K562 (cell line): Measurements from ENCODE around the gene RAB7A. TPM values are rescaled to one million over a fixed set of nuclear protein-coding genes. Genes with fewer than 3 reads are reported as not detected.
A peak's percentile ranks its signal among the peaks of the same experiment; 100 is the strongest.

Experiments used
- ATAC-seq: fragments of 200-7000 bp; cut with Tn5 transposase; 3 replicates; pipeline ENCODE4 v1.9.1; 2020; ENCODE audit warnings: moderate library complexity
- BruUV-seq: library from RNA; stranded (reverse); fragments of 400-500 nt; replicated peaks from 2 replicates; lab custom pipeline; 2021; lab: Mats Ljungman, UMichigan
- CTCF ChIA-PET: fragments of 300-600 bp; formaldehyde crosslinking; extraction: SDS; loops from one replicate; lab custom pipeline; 2021; ENCODE audit warnings: low intra/inter-chr PET ratio; lab: Yijun Ruan, JAX
- POLR2A ChIA-PET: fragments of 300-600, 350-650 bp; sonication (Branson Sonifier 250); formaldehyde crosslinking; extraction: SDS; loops from one replicate; lab custom pipeline; 2021; ENCODE audit warnings: antibody characterized with exemption, inconsistent platforms; lab: Yijun Ruan, JAX
- DNase-seq, 4 experiments: peaks; one replicate each; pipeline versions ENCODE4 v3.0.0 to v3.0.0-alpha.2; 2011 to 2018; ENCODE audit warnings: low spot score in 3 of 4, mixed read lengths in 3 of 4; ENCODE audit errors: extremely low read depth in 1 of 4
- FAIRE-seq: peaks from 2 replicates; lab custom pipeline; 2011; peaks lifted over from hg19 to GRCh38; lab: Jason Lieb, UNC
- H2AFZ ChIP-seq: 2 replicates; pipeline ENCODE4 v1.6.0; 2011; ENCODE audit warnings: low read depth, low read length, control low read depth, inconsistent platforms
- H3K27ac ChIP-seq: fragments of 200-600 bp; 3 replicates; pipeline ENCODE4 v1.8.0; 2011; ENCODE audit warnings: low read depth, mild to moderate bottlenecking, control low read depth, inconsistent platforms, low read length, moderate library complexity, mixed read lengths; ENCODE audit errors: extremely low read depth
- H3K27me3 ChIP-seq, 2 experiments: fragments of 300-600 bp in 1 of 2; 2 replicates in 1 of 2; 3 replicates in 1 of 2; pipeline versions ENCODE4 v1.6.0 to v1.8.0; 2011; ENCODE audit warnings: inconsistent platforms in 2 of 2, low read length in 2 of 2, mild to moderate bottlenecking in 1 of 2, mixed read lengths in 1 of 2, moderate library complexity in 1 of 2; ENCODE audit not compliant: control insufficient read depth in 2 of 2, insufficient read depth in 2 of 2
- H3K36me3 ChIP-seq: fragments of 300-600 bp; 3 replicates; pipeline ENCODE4 v1.8.0; 2011; ENCODE audit warnings: mild to moderate bottlenecking, low read length, inconsistent platforms; ENCODE audit not compliant: control insufficient read depth, insufficient read depth
- H3K4me1 ChIP-seq, 2 experiments: fragments of 200-600 bp in 1 of 2; replicated peaks in 1 of 2; 2 replicates in 1 of 2; 3 replicates in 1 of 2; pipeline versions ENCODE4 v1.5.1 to v1.8.0; 2011; ENCODE audit warnings: inconsistent platforms in 2 of 2, low read length in 2 of 2, mild to moderate bottlenecking in 1 of 2, mixed read lengths in 1 of 2, moderate library complexity in 1 of 2; ENCODE audit not compliant: control insufficient read depth in 2 of 2, insufficient read depth in 2 of 2
- H3K4me2 ChIP-seq: 2 replicates; pipeline ENCODE4 v1.6.1; 2011; ENCODE audit warnings: low read length, control low read depth, inconsistent platforms, mixed read lengths; ENCODE audit not compliant: insufficient read depth
- H3K4me3 ChIP-seq: fragments of 200-600 bp; sonication (generic), shearing (Covaris generic); 2 replicates; pipeline ENCODE4 v1.5.1; 2016; ENCODE audit warnings: control low read depth, inconsistent platforms
- H3K79me2 ChIP-seq: fragments of 200-600 bp; 3 replicates; pipeline ENCODE4 v1.8.0; 2011; ENCODE audit warnings: low read length, inconsistent platforms; ENCODE audit not compliant: control insufficient read depth, insufficient read depth
- H3K9ac ChIP-seq, 2 experiments: 2 replicates each; pipeline versions ENCODE4 v1.6.0 to v1.6.1; 2011; ENCODE audit warnings: low read depth in 2 of 2, low read length in 2 of 2, control low read depth in 1 of 2, inconsistent platforms in 1 of 2, mild to moderate bottlenecking in 1 of 2, mixed read lengths in 1 of 2; ENCODE audit not compliant: insufficient read depth in 1 of 2
- H3K9me1 ChIP-seq: one replicate; pipeline ENCODE4 v1.6.0; 2011; ENCODE audit warnings: inconsistent platforms, mild to moderate bottlenecking, low read length, moderate library complexity; ENCODE audit not compliant: control insufficient read depth, insufficient read depth
- H3K9me3 ChIP-seq: replicated peaks from 2 replicates; pipeline ENCODE4 v1.5.1; 2011; ENCODE audit warnings: low read depth, low read length, inconsistent platforms; ENCODE audit not compliant: control insufficient read depth, insufficient read depth
- H4K20me1 ChIP-seq: replicated peaks from 2 replicates; pipeline ENCODE4 v1.6.1; 2011; ENCODE audit warnings: low read length, inconsistent platforms, mixed read lengths; ENCODE audit not compliant: control insufficient read depth, insufficient read depth
- ARNT ChIP-seq, 2 experiments: fragments of 450-650 bp; IDR thresholded peaks; 2 replicates each; pipeline ENCODE4 v1.6.1; 2016; ENCODE audit warnings: mild to moderate bottlenecking in 1 of 2
- CBX1 ChIP-seq: sonication (generic); IDR thresholded peaks from 2 replicates; pipeline ENCODE4 v1.6.1; 2016; ENCODE audit warnings: antibody characterized with exemption, low read depth, mild to moderate bottlenecking
- MITF ChIP-seq: IDR thresholded peaks from 2 replicates; pipeline ENCODE4 v1.6.1; 2014; ENCODE audit warnings: antibody characterized with exemption
- RBFOX2 ChIP-seq: fragments of 200-400 bp; formaldehyde crosslinking; IDR thresholded peaks from 2 replicates; pipeline ENCODE4 v1.6.1; 2017; ENCODE audit warnings: low read depth, mild to moderate bottlenecking, low read length, moderate library complexity
- TCF15 ChIP-seq: fragments of 250-450 bp; sonication (Bioruptor Pico); IDR thresholded peaks from 2 replicates; pipeline ENCODE4 v1.8.0; 2022; ENCODE audit warnings: moderate library complexity, mild to moderate bottlenecking, inconsistent platforms
- THAP12 ChIP-seq: fragments of 250-450 bp; sonication (Bioruptor Pico); IDR thresholded peaks from 2 replicates; pipeline ENCODE4 v1.9.0; 2021; ENCODE audit warnings: mild to moderate bottlenecking, inconsistent platforms
- TRIM24 ChIP-seq, 2 experiments: fragments of 450-650 bp; IDR thresholded peaks; 2 replicates each; pipeline ENCODE4 v1.6.1; 2016
- TRIM28 ChIP-seq: fragments of 450-650 bp; IDR thresholded peaks from 2 replicates; pipeline ENCODE4 v1.6.1; 2017
- XRCC3 ChIP-seq: fragments of 450-650 bp; IDR thresholded peaks from 2 replicates; pipeline ENCODE4 v1.6.1; 2017; ENCODE audit warnings: mild to moderate bottlenecking, moderate library complexity
- ZNF232 ChIP-seq: sonication (generic); formaldehyde crosslinking; IDR thresholded peaks from 2 replicates; pipeline ENCODE4 v1.8.0; 2022; ENCODE audit warnings: mild to moderate bottlenecking, missing genetic modification reagents
- ZNF263 ChIP-seq: sonication (generic); formaldehyde crosslinking; IDR thresholded peaks from 2 replicates; pipeline ENCODE4 v1.8.0; 2022; ENCODE audit warnings: mild to moderate bottlenecking, missing genetic modification reagents, borderline replicate concordance
- WGBS: fragments of 100-300 bp; shearing (Covaris generic); methylation state at CpG from one replicate; pipeline ENCODE4 v1.1.6; 2016; ENCODE audit warnings: low coverage, mixed read lengths; ENCODE audit not compliant: insufficient coverage; ENCODE audit errors: missing lambda C conversion rate; 5-methylcytosine and 5-hydroxymethylcytosine counted together
- in situ Hi-C: fragments of 300-500 bp; cut with MboI; formaldehyde crosslinking; loops from 4 replicates; pipeline ENCODE4 v1.15.0; 2018; ENCODE audit warnings: inconsistent platforms, mixed read lengths
- intact Hi-C: fragments of 100-400 bp; cut with micrococcal nuclease; formaldehyde crosslinking; loops from 2 replicates; pipeline ENCODE4 v1.14.2; 2022
- polyA plus RNA-seq, 8 experiments: library from polyadenylated mRNA; depleted of rRNA in 4 of 8; stranded (reverse) in 5 of 8; unstranded in 3 of 8; fragments of >200 nt; fragmentation: Nextera tagmentation in 2 of 8; fragmentation: Illumina TruSeq in 1 of 8; extraction: Ambion mirVana in 2 of 8; extraction: Trizol in 1 of 8; gene quantifications; 2 replicates each; pipeline versions ENCODE4 v1.2.1 to v1.2.3, GENCODE V29; 2011 to 2014; ENCODE audit warnings: inconsistent platforms in 1 of 8, missing spikeins in 1 of 8
- total RNA-seq, 7 experiments: library from RNA; depleted of rRNA in 6 of 7; stranded (reverse); fragments of >200 nt in 6 of 7; fragmentation: Illumina TruSeq in 2 of 7; extraction: Trizol in 2 of 7; gene quantifications; 2 replicates each; pipeline versions ENCODE4 v1.2.1 to v1.2.3, GENCODE V29; 2011 to 2021; ENCODE audit warnings: low replicate concordance in 1 of 7
- TF ChIP-seq, protein P1 (sequence below): fragments of 150-350 bp; IDR thresholded peaks from 2 replicates; pipeline ENCODE4 v1.6.1; 2014; ENCODE audit warnings: low read depth, mild to moderate bottlenecking, low read length, borderline replicate concordance

Gene RAB7A
- total and polyA plus RNA-seq, 9 of the 15 experiments (the other 6 are each of a cell fraction or from before 2014, with no cell fraction given): 30.9 to 204 (median 72.8) TPM

GRCh38 chr3:128853826-128854225 is 127.8 kb downstream of the RAB7A start (continued):
- TF ChIP-seq THAP12 (CRISPR knock-in tag) (no peak), MITF (no peak), TCF15 (CRISPR knock-in tag) (no peak), ZNF232 (CRISPR knock-in tag) (no peak)

DNA sequence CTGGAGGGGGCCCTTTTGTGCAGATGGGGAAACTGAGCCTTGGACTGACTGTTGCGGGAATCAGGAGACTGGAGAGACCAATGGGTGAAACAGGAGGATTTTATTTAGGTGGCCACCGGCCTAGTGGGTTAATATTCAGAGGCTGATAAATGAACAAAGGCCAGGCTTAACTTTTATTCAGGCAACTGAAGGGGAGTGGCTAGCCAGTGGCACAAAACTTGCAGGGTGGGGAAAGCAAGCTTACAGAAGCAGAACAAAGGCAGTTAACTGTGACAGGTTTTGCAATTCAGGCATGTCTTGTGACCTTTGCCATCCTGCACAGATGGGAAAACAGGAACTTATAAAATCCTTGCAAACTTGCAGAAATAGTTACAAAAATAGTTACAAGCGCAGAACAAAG is 128.5 kb downstream of the RAB7A start:
- H3K27ac ChIP-seq: no peak overlapping the region
- ChIA-PET POLR2A (interaction anchor here (0.5 kb wide), 1 partner anchor 9 kb away, joined by 3 read pairs; no protein-coding TSS in a partner anchor), CTCF (no interaction called here)
- H3K4me1 ChIP-seq: peaks cover 0 to 6% of the 10 kb centered on the region in 2 experiments; a peak in 3 of 5 replicates
- no peak for DNase-seq
- peaks cover 16% of the 10 kb centered on the region for H3K9me3 ChIP-seq
- no peaks in the 10 kb centered on the region for H3K36me3 ChIP-seq
- no TSS peak for BruUV-seq
- H4K20me1 ChIP-seq: no peaks in the 10 kb centered on the region
- in situ Hi-C loops (no loop called here), intact Hi-C loops (no loop called here)
- 32% methylated on average over 3 of the region's 3 CpGs for WGBS
- no peaks in the 10 kb centered on the region for H3K79me2 ChIP-seq
- no peak for FAIRE-seq
- no peak overlapping the region for H3K4me2 ChIP-seq
- no peaks in the 10 kb centered on the region for H3K27me3 ChIP-seq
- no peaks in the 10 kb centered on the region for H3K9me1 ChIP-seq
- no peak for ATAC-seq
- H3K9ac ChIP-seq: no peak overlapping the region
- no peak overlapping the region for H3K4me3 ChIP-seq
- no peak overlapping the region for H2AFZ ChIP-seq
- TF ChIP-seq, protein P1, sequence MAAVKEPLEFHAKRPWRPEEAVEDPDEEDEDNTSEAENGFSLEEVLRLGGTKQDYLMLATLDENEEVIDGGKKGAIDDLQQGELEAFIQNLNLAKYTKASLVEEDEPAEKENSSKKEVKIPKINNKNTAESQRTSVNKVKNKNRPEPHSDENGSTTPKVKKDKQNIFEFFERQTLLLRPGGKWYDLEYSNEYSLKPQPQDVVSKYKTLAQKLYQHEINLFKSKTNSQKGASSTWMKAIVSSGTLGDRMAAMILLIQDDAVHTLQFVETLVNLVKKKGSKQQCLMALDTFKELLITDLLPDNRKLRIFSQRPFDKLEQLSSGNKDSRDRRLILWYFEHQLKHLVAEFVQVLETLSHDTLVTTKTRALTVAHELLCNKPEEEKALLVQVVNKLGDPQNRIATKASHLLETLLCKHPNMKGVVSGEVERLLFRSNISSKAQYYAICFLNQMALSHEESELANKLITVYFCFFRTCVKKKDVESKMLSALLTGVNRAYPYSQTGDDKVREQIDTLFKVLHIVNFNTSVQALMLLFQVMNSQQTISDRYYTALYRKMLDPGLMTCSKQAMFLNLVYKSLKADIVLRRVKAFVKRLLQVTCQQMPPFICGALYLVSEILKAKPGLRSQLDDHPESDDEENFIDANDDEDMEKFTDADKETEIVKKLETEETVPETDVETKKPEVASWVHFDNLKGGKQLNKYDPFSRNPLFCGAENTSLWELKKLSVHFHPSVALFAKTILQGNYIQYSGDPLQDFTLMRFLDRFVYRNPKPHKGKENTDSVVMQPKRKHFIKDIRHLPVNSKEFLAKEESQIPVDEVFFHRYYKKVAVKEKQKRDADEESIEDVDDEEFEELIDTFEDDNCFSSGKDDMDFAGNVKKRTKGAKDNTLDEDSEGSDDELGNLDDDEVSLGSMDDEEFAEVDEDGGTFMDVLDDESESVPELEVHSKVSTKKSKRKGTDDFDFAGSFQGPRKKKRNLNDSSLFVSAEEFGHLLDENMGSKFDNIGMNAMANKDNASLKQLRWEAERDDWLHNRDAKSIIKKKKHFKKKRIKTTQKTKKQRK: peak; percentile 62
- TF ChIP-seq RBFOX2 (no peak), ARNT (IDR thresholded peaks at IDR 0.05) (no peak), TRIM24 (IDR thresholded peaks at IDR 0.05) (peak; percentile 20 to 67; a peak in 2 of 4 replicates), TRIM28 (peak; percentile 93), ZNF263 (no peak), XRCC3 (0 out of 2 replicates have a peak, but pooled peaks have one; percentile 43), CBX1 (peak; percentile 71; the same call in 1 of the 2 replicates)
